COLO668 (cell line): Measurements from ENCODE around the gene BCCIP.

ENCODE experiments used
- DNase-seq: peaks from one replicate; lab custom pipeline; 2025; ENCODE audit not compliant: unreplicated experiment; lab: John Stamatoyannopoulos, UW

Gene BCCIP

DNA sequence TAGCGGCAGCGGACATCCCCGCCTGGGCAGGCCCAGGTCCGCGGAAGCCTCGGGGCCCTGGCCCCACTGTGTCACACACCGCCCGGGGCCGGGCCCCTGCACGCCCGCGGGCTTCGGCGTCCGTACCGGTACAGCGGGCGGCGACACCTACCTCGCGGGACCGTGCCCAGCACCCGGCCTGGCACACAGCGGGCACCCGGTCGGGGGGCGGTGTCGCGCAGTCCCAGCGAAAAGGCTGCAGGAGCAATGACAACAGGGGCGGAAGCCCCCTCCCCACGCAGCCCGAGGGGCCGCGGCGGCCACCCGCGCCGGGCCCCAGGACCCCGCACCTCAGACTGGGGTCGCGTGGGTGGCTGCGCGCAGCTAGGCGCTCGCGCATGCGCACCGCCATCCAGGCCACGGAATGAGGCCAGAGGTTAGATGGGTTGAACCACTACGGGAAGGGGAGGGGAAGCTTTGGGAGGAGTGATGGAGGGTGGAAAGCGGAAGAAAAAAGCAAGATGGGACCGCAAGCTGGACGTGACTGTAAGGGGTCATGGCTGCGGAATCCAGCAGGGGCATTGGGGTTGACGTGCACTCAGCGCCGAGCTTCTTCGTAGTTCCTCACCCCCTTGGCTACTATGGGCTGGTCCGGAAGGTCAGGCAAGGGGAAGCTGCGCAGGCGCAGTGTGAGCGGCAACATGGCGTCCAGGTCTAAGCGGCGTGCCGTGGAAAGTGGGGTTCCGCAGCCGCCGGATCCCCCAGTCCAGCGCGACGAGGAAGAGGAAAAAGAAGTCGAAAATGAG is at the start of gene BCCIP, which contains the start of gene UROS:
Gene BCCIP (plus strand): TSS at position 669 of the 785 bp plus-strand sequence. CDS start 12 bp downstream, at position 681.
Gene UROS (minus strand): TSS at position 381 of the 785 bp plus-strand sequence. CDS start 6,759 bp downstream, outside the sequence.
- DNase-seq, result peak; percentile 89

DNA sequence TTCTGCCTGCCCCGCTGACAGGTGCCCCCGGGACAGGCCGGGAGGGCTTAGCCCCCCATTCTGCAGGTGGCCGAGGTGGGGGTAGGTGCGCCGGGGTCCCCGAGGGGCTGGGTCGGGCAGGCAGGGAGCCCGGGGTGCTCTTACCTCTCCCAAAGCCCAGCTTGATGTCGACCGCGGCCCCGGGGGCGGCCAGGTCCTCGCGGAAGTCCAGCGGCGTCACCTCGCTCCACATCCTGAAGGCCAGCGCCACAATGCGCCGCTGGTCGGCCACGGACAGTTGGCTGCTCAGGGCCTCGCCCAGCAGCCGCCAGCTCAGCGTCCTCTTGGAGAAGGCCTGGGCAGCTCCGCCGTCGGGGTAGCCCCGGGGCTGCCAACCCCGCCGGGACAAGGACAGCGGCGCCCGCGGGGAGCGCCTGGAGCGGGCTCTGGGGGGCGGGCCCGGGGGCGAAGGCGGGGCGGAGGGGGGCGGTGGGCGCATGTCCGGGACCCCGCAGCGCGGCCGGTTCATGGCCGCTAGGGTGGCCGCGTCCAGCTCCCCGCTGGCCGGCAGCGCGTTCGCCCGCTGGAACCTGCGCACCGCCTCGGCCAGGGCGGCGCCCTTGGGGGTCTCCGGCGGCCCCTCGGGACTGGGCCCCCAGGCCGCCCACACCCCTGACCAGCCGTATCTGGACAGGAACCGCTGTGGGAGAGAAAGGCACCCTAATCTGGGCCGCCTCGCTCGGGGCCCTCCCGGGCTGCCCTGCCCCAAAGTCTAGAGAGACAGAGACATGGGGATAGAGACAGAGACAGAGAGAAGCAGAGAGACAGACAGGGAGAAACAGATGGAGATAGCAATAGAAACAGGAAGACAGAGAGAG is 49.4 kb upstream of the BCCIP start:
- no peak for DNase-seq

DNA sequence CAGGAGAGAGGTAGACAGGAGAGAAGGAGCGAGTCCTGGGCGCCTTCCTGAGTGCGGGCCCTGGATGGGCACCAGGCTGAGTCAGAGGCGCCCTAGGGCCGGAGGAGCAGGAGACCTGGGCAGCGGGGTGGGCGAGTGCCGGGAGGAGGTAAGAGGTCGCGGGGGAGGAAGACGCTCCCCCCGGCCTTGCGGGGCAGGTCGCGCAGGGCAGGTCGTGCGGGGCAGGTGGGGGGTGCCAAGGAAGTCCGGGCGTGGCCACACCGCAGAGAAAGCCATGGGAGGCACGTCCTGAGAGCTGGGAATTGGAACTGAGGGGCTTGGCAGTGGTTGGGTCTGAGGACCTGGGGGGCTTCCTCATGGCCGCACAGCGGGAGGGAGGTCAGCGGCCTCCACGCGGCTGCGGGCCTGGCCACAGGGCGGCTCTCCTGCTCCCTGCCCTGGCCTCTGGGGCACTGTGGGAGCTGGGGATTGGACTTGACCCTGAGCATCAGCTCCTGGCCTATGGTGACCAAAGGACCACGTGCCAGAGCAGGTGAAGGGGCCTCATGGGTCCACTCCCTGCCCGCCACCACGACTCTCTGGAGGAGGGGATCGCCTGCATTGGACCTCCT is 48.7 kb upstream of the BCCIP start:
- no peak for DNase-seq

DNA sequence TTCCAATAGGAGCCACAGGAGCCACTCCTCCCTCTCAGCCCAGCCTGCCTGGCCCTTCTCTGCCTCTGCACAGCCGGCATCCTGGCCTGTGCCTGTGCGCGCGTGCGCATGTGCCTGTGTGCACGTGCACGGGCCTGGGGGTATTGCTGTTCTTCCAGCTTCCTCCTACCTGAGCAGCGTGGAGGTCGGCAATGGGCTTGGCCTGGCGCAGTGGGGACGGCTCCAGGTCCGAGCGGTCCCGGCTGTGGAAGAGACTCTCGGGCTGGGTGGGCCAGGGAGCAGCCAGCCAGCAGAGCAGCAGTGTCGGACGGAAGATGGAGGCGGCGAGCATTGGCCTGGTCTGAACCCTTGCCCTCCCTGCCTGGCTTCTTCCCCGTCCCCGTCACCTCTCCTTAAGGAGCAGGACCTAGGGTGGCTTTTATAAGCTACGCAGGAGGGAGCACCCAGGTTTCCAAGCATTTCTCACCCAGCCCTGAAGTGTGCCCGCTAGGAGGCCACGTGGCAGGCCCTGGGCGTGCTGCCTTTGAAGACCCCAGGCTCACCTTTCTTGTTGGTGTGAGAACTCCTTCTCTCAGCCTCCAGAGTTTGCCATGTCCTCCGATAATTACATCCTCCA is 47.7 kb upstream of the BCCIP start, which contains the start of gene MMP21:
Gene MMP21 (minus strand): TSS at position 331 of the 616 bp plus-strand sequence. CDS start 0 bp downstream, at position 331.
- DNase-seq, result no peak

DNA sequence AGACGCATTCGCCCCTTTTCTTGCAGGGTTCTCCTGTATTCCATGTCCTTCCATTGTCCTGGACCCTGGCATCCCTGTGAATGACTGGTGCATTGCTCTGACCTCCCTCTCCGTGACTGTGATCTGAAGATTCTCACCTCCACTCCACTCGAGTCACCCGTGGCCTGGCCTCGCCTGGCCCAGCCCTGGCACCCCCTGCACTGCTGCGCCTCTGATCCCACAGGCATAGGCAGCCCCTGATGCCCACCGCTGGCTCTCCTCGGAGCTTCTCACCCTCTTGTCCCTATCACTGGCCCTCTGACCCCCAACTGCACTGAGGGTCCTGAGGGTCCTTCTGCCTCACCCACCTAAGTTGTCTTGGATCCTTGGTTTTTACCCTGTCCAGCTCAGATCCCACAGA is 45.5 kb upstream of the BCCIP start:
- no peak for DNase-seq

DNA sequence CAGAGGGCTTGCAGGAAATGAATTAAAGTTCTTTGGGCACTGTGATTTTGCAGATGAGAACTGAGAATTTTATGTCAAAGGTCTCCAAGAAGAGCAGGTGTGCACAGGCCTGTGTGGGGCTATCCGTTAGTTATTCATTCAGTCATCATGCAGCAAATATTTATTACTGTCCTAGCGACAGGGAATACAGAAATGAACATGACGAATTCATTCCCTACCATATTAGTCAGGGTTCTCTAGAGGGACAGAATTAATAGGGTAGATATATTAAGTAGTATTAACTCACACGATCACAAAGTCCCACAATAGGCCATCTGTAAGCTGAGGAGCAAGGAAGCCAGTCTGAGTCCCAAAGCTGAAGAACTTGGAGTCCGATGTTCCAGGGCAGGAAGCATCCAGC is 44.8 kb upstream of the BCCIP start:
- DNase-seq, result no peak

DNA sequence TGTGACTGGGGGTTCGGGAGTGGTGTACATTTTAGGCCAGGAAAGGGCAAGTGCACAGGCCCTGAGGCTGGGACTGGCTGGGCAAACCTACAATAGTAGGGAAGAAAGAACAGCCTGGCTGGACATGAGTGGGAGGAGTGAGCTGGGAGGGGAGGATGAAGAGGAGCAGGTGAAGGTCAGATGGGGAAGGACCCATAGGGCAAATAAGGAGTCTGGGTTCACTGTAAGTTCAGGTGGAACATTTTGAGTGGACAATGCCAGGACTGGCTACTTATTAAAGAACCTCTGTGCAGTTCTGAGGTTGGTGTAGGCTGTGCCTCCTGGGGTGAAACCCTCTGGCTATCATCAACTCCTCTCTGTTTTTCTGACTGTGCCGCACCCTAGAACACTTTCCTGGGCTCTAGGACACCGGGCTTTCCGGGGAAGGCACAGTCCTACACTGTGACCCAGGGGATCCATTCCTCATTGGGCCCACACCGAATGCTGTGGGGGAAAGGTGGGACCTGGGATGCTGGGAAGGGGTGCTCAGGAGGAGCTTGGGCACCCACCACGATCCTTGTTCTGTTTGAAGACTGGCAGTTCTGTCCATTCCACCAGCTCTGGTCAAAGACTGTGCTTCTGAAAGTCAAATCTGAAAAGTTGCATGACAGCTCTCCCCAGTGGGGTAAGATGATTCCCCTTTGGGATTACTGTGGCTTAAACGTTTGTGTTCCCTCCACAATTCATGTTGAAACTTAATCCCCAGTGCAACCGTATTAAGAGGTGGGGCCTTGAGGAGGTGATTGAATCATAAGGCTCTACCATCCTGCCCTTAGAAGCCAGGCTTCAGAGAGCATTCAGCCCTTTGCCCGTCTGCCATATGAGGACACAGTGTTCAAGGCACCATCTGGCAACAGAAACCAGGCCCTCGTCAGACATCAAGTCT is 43.7 kb upstream of the BCCIP start:
- DNase-seq, result no peak

DNA sequence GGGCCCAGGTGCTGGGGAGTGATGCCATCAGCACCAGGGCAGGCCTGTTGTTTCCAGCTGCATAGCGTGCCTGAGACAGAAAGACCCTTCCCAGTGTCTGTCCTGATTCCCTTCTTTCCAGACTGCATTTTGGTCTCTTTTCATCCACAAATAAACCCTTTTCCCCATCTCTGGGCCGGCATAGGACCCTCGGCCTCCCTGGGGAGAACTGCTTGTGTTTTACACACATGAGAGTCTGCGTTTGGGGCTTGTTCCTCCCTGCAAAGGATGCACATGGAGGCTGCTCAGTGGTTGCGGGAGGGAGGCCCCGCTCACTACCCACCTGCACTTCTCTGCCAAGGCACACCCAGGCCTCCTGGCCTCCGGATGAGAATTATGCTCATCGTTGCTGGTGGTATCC is 42.0 kb upstream of the BCCIP start:
- DNase-seq, result no peak

DNA sequence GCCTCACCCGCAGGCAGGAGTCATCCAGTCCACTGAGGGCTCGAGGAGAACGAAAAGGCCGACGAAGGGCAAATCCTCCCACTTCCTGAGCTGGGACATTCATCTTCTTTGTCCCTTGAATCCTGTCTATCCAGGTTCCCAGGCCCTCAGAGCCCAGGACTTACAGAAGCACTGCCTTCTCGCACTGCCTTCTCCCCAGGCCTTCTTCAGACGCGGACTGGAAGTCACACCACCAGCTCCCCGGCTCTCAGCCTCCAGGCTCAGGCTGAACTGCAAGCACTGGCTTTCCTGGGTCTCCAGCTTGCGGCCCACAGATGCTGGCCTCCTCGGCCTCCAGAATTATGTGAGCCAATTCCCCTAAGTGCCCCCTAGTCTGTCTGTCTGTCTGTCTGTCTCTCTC is 41.3 kb upstream of the BCCIP start:
- DNase-seq, result no peak

DNA sequence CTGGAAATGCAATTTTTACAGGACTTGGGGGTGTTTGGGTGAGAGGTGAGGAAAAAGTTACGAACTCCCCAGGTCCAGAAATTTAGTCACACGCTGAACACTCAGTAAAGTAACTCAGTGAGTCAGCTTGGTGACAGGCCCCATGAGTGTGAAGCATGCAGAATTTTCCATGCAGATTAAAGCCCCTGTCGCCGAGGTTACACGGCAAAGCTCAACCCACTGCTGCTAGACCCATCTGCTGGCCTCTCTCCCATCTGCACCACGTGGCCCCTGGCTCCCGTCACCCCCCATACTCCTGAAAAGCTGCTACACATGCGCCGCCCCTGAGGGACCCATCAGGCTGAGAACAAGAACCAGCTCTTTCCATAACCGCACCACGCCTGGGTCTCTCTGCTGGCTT is 40.7 kb upstream of the BCCIP start:
- no peak for DNase-seq

DNA sequence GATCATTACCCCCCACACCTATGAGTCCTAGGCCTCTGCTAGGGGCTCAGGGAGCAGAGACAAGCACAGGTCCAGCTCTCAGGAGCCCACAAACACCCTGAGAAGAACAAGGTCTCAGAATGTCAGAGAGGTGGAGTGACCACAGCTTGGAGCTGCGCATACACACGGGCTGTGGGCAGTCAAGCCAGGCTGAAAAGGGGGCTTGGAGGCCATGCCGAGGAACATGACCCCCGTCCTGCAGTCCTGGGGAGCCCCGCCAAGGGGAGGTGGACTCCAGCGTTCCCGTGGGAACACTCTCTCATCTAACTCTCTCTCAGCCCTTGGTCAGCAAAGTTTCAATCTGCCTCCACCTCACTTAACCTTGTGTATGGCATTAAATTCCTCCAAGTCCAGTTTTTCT is 39.9 kb upstream of the BCCIP start:
- DNase-seq, result no peak

DNA sequence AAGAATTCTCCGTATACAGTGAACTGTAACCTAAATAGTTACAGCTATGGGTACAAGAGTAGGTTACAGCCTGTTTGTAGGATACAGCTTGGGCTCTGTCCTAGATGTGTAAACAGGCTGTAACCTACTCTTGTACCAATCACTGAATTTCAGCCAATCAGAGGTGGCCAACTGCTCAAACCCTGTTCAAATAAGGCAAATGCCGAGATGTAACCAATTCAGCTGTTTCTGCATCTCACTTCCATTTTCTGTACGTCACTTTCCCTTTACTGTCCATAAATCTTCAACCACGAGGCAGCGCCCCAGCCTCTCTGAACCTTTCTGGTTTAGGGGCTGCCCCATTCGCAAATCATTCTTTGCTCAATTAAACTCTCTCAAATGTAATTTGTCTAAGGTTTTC is 39.4 kb upstream of the BCCIP start:
- no peak for DNase-seq

DNA sequence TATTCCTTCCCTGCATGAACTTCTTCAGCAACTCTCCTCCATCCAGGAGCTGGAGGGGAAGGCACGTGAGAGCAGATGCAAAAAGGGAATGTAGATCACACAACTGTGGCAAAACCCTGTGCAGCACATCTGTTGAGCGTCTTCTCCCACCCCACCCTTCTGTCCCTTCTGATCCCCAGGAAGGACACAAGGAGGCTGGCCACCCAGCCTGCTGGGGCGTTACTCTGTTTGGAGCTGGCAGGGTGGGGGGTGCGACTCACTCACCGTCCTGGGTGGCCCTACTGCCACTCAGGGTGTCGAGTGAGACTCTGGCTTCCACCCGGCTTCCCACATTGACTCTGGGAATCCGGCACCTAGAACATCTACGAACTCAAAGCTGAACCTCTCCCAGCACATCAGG is 37.6 kb upstream of the BCCIP start:
- no peak for DNase-seq

DNA sequence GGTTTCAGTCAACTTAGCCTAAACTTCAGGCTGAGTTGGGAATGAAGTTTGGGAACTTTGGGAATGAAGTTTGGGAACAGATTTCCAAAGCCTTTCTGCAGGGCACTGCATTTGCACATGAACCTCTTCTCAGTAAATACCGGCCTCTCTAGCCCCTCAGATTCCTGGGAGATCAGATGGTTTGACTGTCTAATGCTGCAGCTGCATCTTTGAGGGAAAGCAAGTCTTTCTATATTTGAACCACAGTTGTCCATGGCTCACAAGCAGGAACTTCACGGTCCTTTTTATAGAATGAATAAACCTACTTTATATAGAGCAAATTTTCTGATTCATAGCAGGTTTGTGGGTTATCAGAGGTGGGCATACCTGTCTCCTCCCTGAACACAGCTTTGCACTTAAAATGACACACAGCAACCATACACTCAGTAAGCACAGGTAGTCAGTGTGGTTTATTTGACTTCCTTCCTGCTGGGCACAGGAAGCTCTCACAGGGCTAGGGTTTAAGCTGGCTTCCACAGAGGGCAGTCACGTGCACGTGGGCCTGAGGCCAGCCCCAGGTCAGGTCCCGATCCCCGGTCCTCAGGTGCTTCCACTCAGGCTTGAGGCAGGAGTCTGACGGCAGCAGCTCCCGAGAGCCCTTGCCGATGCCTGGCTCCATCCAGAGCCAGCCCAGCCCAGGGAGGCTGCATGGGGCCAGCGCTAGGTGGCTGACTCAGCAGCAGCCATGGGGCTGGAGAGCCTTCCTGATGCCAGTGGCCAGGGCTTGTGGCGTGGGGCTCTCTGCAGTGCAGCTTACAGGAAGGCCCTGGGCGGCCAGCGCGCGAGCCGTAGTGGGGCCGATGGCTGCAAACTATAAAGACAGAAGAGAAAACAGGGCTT is 35.0 kb upstream of the BCCIP start:
- DNase-seq, result no peak

DNA sequence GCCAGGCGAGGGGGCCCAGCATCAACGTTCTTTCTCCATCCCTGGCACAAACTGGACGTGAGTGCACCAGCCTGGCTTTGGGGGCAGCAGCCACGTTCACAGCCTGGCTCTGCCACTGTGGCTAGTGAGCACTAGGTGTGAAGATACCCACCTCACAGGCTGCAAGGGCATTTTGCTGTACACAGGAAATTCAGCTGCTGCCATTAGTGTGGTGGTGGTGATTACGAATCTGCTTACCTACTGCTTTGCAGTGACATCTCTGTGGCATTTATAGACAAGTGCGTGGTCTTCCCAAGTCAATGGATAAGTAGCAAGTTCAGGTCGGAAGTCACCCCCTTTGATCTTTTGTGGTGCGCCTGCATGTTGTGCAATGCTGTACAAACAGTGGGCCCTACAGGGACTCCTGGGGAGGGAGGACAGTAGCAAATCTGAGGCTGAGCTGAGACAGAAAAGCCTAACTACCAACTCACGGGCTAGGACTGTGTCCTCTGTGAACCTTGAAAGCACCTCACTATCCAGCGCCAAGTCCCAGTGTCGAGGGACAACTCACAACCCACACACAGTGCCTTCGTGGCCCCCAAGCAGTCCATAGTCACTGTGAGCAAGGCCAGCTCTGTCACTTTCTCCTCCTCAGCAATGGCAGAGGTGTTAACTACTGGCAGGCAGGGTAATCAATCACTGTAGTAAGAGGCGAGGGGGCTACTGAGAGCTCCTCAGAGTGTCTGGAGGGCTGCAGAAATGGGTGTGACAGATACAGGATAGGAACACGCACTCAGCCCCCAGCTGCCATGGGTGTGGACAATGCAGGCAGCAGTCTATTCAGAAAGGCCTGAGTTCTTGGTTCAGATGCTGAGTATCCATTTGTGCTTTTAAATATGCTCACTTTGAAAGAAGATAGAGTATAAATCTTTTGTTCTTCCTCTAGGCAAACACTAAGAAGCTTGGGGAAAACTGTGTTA is 30.7 kb upstream of the BCCIP start:
- no peak for DNase-seq

DNA sequence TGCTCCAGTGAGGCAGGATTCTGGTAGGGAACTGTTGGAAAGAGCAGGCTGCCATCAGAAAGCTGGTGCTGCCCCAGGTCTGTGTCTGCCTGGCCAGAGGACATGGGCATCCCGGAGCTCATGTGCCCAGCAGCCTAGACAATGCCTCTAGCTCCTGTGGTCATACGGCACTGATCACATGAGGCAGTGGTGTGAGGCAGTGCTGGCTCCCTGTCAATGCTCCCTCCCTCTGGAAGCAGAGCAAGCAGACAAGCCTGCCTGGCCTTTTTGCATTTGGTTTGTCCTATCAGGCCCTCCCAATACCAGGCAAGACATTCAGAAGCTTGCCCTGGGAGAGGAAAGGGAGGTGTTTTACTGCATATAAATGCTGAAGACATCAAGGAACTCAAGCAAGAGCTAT is 28.2 kb upstream of the BCCIP start:
- DNase-seq, result no peak

DNA sequence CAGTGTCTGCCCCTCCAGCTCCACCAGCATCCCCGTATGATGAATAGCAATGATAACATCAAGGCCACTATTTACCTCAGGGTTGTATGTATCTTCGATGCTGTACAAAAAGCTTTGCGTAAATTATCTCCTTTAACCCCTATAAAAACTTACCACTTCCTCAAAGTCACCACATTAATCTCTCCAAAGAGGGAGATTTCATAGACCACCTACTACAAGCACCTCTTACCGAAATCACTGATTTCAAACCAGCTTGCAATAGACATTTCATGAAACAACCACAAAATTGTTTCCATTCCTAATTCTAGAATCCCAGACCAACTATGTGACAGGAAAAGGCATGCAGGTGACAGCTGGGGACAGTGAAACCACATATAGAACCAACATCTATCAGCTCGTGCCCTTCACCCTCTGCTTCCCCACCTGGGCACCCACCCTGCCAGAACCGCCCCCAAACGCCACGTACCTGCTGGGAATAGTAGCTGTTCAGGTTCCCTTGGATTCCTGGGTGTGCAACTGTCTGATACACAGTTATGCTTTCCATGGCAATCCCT is 27.6 kb upstream of the BCCIP start:
- no peak for DNase-seq

DNA sequence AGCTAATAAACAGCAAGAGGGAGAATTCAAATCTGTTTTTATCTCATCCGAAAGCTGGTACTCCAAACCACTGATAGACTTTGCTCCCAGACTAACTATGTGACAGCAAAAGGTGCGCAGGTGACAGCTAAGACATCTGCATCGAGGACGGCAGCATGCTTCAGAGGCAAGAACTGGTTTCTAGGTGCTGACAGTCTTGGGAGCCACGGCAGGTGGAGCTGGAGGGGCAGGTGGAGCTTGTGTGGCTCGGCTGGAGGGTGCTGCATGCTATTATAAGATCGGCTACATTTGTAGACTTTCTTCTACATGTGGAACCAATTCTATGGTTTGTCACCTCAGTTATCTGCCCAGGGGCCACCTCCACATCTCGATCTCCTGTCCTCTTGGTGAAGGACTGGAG is 25.9 kb upstream of the BCCIP start:
- DNase-seq, result no peak
